ENCODE results near the gene PERM1.

The PERM1 gene

DNA sequence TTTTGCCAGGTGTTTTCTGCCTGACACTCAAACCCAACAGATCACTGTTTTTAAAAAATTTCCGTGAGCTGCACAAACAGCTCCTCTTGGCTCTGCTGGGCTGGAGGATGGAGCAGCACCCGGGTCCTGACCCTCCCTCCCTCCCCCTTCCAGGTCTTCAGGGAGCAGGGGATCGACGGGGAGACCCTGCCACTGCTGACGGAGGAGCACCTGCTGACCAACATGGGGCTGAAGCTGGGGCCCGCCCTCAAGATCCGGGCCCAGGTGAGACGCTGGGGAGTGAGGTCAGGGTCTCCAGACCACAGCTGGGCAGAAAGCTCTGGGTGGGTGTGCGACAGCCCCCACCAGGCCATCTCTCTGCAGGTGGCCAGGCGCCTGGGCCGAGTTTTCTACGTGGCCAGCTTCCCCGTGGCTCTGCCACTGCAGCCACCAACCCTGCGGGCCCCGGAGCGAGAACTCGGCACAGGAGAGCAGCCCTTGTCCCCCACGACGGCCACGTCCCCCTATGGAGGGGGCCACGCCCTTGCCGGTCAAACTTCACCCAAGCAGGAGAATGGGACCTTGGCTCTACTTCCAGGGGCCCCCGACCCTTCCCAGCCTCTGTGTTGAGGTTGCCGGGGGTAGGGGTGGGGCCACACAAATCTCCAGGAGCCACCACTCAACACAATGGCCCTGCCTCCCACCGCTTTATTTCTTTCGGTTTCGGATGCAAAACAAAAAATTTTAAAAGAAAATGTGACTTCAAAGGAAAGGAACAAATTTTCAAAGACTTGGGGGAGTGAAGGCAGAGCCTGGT lies 38.1 kb downstream of the PERM1 start:
- no peak for DNase-seq

DNA sequence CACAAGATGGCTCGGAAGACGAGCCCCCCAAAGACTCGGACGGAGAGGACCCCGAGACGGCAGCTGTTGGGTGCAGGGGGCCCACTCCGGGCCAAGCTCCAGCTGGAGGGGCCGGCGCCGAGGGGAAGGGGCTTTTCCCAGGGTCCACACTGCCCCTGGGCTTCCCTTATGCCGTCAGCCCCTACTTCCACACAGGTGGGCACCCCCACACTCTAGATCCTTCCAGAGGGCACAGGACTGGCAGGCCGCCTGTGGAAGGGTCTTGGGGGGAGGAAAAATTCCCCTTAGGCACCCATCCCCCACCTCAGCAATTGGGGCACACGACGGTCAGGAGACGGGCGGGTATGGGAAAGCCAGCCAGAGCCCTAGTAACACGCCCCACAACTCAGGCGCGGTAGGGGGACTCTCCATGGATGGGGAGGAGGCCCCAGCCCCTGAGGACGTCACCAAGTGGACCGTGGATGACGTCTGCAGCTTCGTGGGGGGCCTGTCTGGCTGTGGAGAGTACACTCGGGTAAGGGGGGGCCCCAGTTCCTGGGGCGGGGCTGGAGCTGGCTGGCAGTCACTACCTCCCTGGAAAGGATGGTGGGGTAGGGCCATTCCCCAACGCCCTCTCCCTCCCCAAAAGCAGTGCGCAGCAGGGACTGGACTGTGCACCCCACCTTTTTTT lies 38.9 kb downstream of the PERM1 start:
- no peak for DNase-seq

DNA sequence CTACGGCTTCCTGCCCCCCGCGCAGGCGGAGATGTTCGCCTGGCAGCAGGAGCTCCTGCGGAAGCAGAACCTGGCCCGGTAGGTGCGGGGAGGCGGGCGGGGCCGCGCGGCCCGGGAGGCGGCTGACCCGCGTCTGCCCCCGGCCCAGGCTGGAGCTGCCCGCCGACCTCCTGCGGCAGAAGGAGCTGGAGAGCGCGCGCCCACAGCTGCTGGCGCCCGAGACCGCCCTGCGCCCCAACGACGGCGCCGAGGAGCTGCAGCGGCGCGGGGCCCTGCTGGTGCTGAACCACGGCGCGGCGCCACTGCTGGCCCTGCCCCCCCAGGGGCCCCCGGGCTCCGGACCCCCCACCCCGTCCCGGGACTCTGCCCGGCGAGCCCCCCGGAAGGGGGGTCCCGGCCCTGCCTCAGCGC lies 39.5 kb downstream of the PERM1 start:
- no peak for DNase-seq

DNA sequence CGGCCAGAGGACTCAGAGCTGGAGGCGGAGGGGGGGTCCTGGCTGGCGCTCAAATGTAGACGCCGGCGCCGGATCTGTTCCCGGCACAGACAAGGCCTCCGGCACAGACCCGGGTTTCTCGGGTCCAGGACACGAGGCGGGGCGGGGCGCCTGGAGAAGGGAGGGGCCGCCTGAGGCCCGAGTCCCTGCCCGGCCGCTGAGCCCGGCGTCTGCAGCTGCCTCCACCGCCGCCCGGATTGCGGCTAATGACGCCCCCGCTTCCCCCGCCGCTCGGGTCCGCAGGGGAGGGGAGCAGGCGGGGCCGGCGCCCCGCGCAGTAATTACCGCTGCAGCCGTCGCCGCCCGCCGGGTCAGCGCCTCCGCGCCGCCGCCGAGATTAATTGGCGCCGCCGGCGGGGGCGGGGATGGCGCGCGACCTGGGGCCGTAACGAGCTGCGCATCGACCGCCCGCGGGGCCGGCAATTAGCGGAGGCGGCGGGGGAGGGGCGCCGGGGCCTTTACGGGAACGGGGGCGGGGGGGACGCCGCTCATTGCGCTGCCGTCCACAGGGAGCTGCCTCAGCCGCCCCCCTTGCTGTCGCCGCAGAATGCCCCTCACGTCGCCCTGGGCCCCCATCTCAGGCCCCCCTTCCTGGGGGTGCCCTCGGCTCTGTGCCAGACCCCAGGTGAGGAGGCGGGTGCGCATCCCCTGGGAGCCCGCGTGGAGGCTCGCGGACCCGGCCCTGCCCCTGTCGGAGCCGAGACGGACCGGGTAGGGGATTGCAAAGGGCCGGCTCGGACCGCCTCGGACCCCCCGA lies 40.1 kb downstream of the PERM1 start:
- DNase-seq = no peak

DNA sequence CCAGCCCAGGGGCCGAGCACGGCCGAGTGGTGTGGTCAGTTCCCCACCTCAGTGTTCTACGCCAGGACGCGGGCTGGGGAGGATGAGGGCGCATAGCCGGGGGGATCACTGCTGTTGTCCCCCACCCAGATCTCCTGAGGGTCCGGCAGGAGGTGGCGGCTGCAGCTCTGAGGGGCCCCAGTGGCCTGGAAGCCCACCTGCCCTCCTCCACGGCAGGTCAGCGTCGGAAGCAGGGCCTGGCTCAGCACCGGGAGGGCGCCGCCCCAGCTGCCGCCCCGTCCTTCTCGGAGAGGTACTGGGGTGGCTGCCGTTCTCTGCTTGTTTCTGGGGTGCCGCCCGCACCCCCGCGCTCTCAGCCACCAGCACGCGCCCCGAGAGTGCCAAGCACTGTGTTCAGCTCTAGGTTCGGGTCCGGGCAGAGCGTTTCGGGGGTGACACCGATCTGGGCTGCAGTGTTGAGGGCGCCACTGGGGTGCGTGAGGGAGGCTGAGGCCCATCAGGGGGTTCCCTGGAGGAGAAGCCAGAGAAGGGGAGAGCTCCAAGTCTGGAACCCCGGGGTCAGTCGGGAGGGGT lies 40.8 kb downstream of the PERM1 start:
- DNase-seq = no peak

DNA sequence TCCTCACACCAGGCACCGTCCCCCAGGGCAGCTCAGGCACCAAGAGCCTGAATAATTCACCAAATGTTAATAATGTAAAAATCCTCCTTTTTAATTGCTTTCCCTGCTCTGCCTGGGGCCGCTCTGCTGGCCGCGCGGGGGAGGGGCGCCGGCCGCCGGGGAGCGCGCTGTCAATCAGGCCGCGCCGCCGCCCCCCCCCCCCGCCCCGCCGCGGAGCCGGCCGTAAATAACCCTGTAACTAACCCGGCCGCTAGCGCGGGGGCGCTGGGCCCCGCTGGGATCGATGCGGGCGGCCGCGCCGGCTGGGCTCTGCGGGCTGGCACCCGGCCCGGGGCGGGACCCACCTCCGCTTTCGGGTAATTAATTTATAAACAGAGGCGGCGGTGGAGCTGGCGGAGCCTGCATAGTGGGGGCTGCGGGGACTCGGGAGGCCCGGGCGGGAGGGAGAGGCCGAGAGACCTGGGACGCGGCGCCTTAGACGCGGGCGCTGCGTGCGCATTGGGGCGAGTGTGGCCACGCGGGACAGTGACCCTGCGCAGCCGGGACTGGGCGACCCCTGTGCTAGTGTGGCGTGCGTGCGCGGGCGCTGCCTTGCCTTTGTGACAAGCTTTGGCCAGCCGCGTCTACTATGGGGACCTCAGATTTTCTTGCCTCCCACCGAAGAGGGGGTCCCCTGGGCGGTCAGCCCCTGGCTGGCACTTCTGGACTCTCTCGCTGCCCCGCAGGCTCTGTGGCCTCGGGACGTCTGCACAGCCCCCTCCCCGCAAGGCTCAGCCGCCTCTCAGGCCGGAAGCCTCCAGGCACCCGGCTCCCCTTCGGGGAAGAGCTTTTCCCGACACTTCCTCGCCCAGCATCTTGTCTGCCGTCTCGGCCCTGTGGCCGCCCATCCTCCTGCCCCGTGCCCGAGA lies 41.5 kb downstream of the PERM1 start:
- no peak for DNase-seq

DNA sequence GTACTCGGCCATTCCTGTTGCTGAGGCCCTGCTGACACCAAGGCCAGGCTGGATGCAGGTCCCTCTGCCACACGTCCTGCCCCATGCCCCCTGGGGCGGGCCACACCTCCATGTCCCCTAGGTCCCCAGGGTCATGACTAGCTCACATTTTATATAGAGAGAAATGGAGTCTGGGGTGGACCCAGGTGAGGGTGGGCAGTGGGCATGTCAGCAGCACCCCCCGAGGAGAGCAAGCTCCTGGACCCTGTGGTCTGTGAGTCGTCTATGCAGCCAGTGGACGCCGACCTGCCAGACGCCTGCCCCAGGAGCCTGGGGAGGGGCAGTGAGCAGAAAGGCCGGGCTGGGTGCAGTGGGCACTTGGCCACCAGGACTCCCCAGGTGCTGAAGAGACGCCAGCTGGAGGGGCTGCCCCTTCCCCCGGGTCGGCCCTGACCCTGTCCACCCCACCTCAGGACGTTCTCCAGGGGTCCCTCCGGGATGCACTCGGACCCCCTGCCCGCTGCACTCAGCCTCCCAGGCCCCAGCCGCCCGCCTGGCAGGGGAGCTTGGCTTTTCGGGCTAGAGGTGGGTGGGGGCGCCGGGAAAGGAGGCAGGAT lies 42.3 kb downstream of the PERM1 start:
- DNase-seq = no peak

DNA sequence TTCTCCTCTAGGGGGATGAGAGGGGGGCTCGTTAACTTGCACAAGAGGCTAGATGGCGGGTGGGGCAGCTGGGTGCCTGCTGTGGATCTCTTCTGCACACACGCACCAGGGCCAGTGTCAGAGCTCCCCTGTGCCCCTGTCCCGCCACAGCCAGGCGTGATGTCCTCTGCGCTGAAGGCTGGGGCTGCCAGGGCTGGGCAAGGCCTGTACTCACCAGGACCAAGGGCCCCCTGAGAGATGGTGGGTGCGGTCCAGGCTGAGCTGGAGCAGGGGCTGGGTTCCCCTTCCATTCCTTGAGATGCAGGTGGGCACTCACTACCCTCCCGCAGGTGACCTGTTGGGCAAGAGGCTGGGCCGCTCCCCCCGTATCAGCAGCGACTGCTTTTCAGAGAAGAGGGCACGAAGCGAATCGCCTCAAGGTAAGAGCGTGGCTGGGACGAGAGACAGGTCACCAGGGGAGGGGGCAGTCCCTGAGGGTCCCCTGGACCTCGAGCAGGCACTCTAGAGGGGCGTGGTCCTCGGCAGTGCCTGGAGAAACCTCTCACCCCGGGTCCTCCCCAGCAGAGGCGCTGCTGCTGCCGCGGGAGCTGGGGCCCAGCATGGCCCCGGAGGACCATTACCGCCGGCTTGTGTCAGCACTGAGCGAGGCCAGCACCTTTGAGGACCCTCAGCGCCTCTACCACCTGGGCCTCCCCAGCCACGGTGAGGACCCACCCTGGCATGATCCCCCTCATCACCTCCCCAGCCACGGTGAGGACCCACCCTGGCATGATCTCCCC lies 43.0 kb downstream of the PERM1 start:
- DNase-seq = no peak

DNA sequence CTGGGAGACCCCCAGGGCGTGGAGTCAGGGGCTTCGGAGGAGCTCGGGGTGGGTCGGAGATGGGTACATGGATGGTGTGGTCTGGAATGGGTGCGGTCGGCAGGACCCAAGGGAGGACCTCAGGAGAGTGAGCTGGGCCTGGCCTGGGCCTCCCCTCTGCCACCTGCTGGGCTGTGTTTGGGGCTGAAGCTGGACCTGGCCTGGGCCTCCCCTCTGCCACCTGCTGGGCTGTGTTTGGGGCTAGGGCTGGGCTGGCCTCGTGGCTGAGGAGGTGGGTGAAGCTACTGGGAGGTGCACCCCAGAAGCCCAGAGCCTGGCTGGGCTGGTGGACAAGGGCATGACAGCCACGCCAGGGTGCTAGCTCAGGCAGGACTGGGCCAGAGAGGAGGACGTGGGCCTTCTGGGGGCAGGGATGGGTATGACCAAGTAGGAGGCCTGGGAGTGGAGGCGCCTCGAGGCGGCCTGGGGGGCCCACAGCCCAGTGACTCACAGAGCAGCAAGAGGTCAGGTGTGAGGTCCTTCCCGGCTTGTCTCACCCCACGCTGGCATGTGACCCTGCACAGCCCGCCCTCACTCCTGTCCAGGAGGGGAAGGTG lies 43.7 kb downstream of the PERM1 start:
- DNase-seq = no peak

DNA sequence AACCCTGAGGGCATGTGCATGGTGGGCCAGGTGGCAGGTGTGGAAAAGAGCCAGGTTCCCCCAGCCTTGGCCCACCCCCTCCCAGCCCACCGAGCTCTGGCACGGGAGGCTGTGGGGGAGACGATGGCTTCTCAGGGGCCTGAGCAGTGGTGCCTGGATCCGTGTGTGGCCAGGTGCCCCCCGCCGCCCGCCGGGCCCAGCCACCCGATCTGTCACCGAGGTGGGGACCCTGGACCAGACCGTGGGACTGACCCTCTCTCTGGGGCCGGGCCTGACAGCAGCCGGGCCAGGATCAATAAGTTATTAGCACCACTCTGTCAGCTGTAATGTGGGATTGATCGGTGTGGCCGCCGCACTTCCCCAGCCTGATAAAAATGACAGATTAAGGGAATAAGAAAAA lies 44.4 kb downstream of the PERM1 start:
- no peak for DNase-seq

DNA sequence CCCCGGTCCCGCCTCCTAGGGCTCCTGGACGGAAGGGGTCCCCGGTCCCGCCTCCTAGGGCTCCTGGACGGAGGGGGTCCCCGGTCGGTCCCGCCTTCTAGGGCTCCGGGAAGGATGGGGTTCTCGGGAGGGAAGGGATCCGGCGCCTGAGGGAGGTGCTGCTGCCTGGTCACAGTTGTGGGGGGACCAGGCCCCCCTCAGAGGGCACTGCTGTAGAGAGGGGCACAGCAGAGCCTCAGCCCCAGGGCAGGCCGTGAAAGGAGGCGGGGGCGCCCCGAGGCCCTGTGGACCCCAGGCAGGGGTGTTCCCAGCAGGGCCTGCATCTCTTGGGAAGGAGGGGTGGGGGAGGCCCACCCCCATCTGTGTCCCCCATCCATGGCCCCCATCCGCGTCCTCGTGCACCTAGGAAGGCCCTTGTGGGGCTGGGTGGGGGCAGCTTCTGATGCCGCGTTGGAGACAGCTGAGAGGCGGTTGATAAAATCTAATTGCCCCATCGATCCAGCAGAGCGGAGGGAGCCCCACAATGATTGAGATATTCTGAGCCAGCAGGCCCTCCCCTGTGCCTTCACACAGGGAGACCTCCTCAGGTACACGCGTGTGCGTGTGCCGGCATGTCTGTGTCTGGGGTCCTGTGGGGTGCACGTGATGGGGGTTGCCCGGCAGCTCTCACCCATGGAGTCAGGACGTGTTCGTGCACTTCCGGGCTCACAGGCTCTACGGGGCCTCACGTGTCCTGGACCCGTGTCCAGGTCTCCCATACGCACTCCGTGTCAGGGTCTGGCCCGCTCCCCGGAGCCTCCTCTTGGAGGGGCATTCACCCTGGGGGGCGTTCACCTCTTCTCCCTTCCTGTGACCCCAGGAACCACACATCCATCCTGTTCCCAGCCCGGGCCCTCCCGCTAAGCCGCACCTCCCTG lies 45.3 kb downstream of the PERM1 start:
- no peak for DNase-seq

DNA sequence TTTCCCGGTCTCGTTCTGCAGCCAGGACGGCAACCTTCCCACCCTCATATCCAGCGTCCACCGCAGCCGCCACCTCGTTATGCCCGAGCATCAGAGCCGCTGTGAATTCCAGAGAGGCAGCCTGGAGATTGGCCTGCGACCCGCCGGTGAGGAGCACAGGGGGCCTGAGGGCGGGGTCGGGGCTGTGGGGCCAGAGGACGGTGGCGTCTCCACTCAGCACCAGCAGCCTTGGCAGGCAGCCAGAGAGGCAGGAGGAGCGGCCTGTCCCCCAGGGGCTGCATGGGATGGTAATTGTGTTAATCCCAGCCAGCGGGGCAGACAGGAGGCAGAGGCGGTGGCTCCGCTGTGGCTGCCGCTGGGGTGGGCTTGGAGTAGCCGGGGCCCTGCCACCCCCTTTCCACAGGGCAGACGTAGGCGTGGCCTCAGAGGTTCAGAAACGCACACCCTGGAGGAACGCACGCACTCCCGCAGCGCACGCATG lies 46.1 kb downstream of the PERM1 start:
- DNase-seq = no peak

DNA sequence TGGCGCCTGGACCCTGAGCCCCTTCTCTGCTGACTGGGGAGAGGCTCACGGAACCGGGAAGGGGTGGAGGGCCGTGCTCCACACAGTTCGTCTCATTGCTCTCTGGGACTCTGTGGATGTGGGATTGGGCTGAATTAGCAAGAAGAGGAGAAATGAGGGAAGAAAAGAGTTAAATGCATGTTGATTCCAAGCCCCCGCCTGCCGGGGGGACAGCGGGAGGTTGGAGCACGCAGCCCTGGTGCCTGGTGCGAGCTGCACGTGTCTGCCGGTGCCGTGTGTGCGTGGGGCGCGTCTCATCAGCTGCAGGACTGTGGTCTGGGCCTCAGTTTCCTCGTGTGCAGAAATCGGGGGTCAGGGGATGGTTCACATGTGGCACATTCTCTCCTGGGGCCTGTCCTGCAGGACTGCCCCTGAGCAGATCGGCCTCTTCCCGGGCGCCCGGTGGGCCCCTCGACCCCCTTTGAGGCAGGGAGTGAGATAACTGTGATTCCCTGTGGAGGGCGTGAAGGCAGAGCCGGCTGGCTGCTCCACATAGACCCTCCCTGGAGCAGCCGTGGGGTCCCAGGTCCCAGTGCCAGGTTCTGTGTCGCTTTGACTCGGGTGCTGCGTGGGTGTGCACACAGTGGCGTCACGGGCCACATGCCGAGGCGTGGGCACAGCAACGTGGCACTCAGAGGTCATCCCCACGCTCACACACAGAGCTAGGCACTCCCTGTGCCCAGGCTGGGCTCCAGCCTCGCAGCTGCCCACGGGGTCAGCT lies 46.7 kb downstream of the PERM1 start:
- DNase-seq = no peak

DNA sequence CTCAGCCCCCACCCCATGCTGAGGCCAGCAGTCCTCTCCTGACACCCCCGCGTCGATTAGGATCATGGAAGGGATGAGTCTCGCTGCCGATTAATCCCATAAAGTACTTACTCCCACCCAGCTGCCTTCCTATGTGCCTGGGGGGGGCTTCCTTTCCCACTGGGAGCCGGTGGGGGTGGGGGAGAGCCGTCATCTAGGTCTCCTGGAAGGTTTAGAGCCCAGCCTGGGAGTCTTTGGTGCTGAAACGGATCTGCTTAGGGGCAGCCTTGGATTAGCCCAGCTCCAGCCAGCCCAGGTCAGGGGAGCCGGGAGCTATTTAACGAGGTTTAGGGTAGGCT lies 48.3 kb downstream of the PERM1 start:
- DNase-seq = no peak

DNA sequence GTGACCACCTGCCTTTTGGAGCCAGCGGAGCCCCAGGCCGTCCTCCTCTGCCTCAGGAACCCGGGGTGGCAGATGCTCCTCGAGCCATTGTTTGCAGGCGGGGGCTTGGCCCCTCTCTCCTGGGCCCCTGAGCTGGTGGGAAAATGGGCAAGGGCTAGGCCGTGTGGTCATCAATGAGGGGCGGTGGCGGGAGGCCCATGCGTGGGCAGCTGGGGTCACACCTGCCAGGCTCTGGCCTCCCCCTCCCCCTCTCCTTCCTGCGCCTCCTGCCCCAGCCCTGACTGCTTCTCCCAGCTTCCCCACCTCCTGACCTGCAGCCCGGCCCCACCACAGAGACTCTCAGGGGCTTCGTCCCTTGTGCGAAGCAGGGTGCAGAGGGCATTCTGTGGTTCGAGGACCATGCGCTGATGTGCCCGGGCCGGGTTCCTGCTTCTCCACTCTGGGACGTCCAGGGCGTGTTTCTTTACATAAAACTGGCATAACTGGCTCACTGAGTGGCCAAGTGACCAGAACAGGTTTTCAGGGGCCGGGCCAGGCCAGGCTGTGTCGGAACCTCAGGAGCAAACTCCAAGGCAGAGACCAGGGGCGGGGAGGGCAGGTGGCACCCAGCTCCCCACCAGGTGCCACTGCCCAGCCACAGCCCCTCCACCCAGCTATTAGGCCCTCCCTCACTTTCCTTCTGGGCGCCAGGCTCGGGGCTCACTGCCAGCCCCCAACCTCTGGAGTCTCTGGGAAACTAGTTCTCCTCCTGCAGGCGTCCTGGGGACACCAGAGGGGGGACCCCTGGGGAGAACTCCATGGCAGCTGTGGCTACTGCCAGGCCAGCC lies 48.9 kb downstream of the PERM1 start:
- DNase-seq = no peak

DNA sequence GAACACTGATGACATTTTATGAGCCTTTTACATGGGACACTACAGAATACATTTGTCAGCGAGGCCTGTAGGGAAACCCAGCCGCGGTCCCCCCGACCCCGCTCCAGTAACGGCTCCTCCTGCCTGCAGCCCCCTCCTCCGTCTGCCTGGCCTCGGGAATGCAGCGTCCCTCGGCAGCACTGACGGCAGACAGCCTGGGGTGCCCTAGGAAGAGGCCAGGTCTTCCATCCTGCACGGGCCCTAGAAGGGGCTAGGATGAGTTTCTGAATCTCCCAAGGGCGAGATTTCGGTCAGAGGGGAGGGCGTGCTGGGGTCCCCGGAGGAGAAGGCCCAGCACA lies 49.8 kb downstream of the PERM1 start:
- DNase-seq = no peak

DNA sequence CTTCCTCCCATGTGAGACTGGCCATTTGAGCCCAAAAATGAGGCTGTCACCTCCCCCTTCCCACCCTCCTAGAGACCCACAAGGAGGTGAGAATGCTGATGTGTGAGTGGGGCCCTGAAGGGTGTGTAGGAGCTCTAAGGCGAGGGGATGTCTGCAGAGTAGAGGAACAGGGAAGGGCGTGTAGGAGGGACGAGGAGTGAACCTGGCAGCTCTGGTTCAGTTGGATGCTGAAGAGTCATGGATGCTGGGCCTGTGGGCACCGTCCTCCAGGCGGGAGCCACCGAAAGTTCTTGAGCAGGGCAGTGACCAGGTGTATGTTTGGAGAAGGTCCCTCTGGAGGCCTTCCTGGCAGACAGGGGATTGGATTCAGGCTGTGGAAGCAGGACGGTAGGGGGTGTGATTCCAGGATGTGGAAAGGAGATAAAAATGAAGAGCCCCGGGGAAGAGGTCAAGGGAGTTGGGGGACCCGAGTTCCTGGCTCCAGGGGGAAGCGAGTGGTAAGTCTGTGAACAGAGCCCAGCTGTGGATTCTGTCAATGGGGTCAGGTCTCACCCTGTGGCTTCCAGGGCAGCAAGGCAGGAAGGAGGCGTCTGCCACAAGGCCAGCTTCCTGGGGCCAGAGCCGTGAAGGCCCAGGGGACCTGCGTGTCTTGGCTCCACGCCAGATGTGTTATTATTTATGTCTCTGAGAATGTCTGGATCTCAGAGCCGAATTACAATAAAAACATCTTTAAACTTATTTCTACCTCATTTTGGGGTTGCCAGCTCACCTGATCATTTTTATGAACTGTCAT lies 50.3 kb downstream of the PERM1 start:
- DNase-seq = no peak

Data from CD4-positive, alpha-beta T cell treated with Interleukin-15 for 1 hour (primary cell).